ENCODE measurements around the gene IRF1.
"Not testable (repeated sequence)": the region's sequence is repeated elsewhere in the genome, so short reads cannot be mapped to it uniquely, and the experiment has no call there.

IRF1 gene

DNA sequence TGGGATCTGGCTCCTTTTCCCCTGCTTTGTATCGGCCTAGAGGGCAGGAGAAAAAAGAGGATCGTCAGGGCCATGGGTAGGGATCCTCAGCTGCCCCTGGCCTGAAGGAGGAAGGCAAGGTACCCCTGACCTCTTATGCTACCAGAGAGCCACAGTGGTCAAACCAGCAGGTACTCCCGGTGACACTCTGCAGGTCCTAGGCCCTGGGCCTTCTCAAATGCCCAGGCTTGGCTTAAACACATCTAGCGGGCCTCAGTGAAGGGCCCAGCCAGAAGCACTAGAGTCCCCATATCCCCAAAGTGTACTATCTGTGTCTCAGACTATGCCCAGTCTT lies 3.5 kb downstream of the IRF1 start:
- DNase-seq (ENCODE audit: low read depth): no peak

DNA sequence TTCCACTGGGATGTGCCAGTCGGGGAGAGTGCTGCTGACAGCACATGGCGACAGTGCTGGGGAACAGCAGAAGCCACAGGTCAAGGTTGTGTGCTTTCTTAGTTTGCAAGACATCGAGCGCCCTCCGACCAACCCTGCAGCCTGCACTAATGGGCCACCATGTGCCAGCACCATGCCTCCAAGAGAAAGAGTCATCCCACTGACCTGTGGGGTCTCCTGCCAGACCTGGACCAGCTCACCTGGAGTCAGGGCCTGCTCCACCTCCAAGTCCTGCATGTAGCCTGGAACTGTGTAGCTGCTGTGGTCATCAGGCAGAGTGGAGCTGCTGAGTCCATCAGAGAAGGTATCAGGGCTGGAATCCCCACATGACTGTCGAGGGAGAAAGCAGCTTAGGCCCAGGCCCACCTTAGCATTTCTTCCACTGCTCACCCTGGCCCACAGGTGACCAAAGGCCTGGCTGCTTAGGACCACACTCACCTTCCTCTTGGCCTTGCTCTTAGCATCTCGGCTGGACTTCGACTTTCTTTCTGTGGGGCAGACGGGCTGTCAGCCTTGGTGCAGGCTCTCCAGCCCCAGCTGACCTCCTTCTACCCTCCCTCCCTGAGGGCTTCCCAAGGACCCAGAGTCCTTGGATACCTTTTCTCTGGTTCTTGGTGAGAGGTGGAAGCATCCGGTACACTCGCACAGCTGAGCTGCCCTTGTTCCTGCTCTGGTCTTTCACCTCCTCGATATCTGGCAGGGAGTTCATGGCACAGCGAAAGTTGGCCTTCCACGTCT lies 4.1 kb downstream of the IRF1 start:
- no peak for DNase-seq (ENCODE audit: low read depth)

- DNase-seq (ENCODE audit: low read depth): no peak
These were observed 4.8 kb downstream of the IRF1 start for GRCh38 chr5:132485641-132486317.

DNA sequence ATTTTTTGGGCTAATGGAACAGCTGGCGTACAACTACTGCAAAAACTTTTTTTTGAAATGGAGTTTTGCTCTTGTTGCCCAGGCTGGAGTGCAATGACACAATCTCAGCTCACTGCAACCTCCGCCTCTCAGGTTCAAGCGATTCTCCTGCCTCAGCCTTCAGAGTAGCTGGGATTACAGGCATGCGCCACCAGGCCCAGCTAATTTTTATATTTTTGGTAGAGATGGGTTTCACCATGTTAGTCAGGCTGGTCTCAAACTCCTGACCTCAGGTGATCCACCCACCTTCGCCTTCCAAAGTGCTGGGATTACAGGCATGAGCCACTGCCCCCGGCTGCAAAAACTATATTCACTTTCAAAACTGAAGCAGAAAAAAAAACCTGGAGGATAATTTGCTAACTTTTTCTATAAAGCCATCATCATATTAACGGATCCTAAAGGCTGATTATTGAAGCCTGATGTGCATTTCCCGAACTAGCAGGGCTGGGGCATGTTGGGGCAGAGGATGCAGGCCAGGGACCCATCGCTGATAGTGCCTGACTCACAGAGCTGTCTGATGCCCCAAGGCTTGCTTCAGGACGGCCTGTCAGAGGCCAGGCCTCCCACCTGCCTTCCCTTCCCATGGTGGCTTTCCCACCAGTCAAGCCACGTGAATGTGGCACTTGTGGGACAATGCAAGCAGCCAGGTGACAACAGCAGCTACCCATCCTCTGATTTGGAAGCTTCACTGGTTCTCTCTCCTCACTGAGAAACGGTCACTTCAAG lies 5.5 kb downstream of the IRF1 start:
- DNase-seq (ENCODE audit: low read depth): not testable (repeated sequence)

GRCh38 chr5:132484391-132484725 lies 6.2 kb downstream of the IRF1 start:
- DNase-seq (ENCODE audit: low read depth): no peak

GRCh38 chr5:132483661-132484390 lies 6.7 kb downstream of the IRF1 start:
- no peak for DNase-seq (ENCODE audit: low read depth)

DNA sequence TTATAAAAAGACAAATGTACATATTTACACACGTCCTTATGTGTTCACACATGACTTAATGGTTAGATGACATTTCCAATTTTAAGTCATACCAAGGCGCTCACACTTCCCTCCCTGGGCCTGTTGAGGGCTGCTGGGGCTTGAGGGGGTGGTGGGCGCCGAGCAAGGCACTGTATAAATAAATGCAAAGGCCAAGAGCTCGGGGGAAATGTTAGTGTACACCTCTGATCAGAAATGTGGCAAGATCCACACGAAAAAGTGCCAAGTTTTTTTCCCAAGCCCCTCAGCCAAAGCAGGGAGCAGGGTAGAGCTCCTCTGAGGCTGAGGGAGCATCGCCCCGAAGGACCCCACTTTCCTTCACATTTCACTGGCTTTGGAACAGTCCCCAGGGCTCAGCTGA lies 7.5 kb downstream of the IRF1 start:
- no peak for DNase-seq (ENCODE audit: low read depth)

DNA sequence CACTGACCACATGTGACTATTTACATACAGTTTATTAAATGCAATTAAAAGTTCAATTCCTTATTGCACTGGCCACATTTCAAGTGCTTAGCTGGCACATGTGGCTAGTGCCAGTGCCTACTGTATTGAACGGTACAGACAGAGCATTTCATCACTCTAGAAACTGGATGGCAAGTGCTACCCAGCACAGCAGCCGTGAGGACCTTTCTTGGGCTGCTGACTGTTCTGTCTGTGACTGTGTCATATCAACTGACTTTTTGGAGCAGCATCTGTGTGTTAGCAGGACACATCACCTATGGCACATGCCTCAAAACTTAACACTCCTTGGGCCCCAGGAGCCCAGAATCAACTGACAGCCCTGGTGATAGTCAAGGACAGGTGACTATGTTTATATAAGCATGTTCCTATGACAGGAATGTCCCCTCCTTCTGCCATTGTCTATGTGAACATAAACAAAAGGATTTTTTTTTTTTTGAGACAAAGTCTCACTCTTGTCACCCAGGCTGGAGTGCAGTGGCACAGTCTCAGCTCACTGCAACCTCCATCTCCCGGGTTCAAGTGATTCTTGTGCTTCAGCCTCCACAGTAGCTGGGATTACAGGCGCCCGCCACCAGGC lies 8.9 kb downstream of the IRF1 start:
- DNase-seq (ENCODE audit: low read depth): no peak

DNA sequence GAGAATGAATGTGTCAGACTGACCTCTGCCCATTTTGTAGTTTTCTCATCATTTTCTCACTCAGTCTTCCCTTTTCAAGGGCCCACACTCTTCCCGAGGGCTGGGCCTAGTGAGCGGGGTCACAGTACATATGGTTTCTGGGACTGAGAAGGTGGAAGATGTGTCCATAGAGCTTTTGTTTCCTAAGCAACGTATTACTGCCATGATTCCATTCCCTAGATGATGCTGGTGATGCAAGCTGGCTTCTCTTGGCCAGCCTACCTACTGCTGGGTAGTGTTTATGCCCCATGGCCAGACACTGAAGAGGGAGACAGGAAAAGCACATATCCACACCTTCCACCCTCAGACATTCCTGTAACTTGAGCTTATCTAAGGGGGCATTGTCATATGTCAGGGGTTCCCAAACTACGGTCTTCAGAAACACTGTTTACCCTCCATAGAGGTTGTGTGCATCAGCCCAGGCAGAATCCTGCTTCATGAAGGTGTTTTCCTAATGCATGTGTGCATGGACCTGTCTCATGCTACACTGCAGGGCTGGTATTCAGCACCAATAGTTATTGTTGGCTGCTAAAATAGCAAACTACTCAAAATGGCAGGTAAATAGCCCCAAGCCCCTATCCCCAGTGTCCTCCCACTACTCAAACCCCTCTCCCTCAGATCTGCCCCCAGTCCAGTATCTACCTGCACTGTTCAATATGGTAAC lies 9.5 kb downstream of the IRF1 start:
- no peak for DNase-seq (ENCODE audit: low read depth)

DNA sequence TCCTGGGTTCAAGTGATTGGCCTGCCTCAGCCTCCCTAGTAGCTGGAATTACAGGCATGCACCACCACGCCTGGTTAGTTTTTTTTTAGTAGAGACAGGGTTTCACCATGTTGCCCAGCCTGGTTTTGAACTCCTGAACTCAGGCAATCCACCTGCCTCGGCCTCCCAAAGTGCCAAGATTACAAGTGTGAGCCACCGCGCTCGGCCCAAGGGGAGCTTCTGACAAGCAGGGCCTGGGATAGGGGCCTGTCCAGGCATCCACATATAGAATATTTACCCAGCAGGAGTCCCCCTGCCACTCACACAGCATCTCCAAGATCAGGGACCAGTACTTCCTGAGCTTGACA lies 10.1 kb downstream of the IRF1 start:
- no peak for DNase-seq (ENCODE audit: low read depth)

DNA sequence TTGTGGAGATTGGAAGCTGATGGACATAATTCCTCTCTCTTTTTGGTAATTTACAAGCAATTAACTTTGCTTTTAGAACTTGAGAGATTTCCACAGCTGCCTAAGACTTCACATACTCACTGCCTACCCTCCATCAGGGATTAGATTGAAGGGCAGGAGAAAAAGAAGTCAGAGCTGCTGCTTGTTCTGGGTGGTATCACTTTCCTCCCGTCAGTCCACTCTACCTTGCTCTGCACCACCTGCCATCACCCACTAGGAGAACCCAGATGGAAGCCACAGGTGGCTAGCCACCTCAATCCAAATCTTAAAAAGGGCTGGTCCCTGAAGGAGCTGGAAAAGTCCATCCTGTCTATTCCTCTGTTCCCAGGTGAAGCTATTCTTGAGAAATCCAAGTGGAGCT lies 10.5 kb downstream of the IRF1 start:
- DNase-seq (ENCODE audit: low read depth): no peak

DNA sequence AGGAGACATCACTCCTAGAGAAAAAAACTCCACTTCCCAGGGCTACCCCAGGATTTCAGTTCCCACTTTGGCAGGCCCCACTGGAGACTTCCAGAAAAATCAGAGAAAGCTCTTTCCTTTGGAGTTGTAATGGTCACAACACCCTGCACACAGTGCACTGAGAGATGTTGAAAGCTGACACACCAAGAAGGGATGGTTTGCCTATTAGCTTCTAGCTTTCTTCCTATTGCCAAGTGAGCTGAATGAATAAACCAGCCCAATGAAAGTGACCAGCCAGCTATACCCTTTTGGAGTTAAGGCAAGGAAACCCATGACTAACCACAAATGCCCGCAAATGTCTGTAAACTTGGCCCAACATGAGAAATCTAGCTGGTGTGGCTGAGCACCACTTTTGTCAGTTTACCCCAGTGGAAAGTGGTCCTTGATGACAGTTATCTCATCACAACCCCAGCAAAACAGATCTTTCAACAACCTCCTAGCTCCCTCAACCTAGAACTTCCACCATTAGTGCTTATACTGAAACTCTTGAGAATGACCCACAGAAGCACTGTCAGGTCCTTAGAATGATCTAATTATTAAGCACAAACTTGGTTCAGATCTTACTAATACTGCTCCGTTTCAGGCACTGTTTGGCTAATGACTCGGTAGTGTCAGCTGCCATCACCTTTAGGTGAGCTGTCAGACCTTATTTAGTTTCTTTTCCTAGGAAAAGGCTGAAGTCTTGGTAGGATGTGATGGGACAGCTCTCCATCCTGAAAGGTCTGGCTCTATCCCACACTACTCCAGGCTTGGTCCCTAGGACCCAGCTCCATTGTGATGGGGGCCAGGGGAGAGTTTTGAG lies 11.2 kb downstream of the IRF1 start:
- DNase-seq (ENCODE audit: low read depth): no peak

GRCh38 chr5:132478366-132478871 lies 12.2 kb downstream of the IRF1 start:
- no peak for DNase-seq (ENCODE audit: low read depth)

- no peak for DNase-seq (ENCODE audit: low read depth)
These were observed 12.7 kb downstream of the IRF1 start for GRCh38 chr5:132477784-132478365.

- DNase-seq (ENCODE audit: low read depth): no peak
These were observed 13.4 kb downstream of the IRF1 start for GRCh38 chr5:132476876-132477781.

DNA sequence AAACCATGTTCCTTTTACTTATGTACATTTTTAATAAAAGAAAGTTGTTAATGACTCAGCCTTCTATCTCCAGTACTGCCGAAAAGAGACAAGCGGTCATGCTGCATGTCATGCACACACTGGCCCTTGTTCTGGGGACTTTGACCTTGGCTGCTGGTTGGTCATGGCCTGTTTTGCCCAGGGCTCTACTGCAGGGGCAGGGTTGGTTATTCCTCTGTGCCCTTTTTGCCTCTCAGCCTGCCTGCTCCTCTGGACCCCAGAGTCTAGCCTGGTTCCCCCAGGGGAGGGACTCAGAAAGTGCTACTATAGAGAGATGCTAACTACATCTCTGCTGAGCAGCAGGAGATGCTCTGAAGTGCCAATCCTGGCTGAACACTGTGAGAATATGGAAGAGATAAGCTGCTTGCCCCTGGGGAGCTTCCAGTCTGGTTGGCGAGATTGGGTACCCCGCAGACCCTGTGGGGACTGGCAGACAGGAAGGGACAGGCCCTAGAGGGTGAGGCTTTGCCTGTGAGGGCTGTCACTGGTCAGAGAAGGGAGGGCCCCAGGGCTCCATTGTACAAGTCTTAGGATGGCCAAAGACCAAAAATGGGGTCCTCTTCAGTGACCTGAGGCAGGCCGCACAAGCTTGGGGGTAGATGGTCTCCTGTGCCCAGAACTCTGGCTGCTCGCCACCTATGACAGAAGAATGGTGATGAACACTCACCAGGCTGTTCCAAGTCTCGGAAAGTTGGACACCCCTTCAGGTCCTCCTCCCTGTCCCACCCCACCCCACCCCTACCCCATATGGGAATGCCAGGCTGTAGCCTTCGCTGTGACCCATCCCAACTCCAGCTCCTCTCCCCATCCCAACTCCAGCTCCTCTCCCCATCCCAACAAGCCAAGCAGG lies 14.3 kb downstream of the IRF1 start:
- no peak for DNase-seq (ENCODE audit: low read depth)

DNA sequence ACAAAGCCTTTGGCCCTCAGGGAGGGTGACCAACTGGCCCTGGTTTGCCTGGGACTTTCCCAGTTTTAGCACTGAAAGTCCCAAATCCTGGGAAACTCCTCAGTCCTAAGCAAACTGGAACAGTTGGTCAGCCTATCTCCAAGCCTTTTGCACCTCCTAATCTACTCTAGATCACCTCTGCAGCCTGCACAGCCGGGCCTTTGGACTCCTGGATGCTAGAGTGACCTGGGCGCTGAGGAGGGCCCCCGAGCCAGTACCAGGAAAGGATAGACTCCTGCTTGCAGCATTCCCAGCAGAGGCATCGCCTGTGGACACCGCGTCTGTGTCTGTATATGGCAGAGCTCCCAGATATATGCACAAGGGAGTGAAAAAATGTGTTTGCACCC lies 15.1 kb downstream of the IRF1 start:
- no peak for DNase-seq (ENCODE audit: low read depth)

- DNase-seq (ENCODE audit: low read depth): no peak
These were observed 15.6 kb downstream of the IRF1 start for GRCh38 chr5:132474881-132475496.
